HG02970 (cell line): Measurements from ENCODE around the gene SEMA6C.
"Not testable (repeated sequence)": the region's sequence is repeated elsewhere in the genome, so short reads cannot be mapped to it uniquely, and the experiment has no call there.

ENCODE experiments used
- ATAC-seq: cut with Tn5 transposase; IDR thresholded peaks from one replicate; pipeline ENCODE4 v1.9.1; 2021; ENCODE audit warnings: mild to moderate bottlenecking, moderate library complexity, moderate number of reproducible peaks; ENCODE audit not compliant: unreplicated experiment, low FRiP score

Gene SEMA6C

DNA sequence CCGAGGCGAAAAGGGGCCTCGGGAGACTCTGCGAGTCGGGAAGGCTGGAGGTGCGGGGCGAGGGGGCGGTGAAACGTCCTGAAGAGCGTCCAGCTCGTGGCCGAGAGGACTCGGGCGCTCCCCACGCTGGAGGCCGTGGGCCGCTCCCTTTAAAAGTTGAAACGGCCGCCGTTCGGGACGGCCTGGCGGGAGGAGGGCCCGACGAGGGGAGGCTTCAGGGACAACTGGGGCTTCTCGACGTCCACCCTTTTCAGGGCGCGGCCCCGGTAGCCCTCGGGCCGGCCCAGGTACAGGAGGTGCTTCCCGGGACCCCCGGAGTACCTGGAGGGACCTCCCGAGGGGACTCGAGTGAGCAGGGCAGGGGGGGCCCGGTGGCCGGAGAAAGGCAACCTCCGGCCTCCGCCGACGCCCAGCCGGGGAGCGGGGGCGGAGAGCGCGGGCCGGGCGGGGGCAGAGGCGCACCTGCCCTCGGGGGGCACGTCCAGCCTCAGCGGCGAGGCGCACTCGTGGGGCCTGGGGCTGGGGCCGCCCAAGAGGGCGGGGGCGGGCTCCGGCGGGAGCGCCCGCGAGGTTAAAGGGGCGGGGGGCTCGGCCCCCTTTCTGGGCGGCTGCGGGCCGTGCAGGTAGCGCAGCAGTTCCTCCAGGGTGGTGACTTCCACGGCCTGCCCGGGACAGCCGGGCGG is 14.0 kb downstream of the SEMA6C start:
- ATAC-seq = no peak

DNA sequence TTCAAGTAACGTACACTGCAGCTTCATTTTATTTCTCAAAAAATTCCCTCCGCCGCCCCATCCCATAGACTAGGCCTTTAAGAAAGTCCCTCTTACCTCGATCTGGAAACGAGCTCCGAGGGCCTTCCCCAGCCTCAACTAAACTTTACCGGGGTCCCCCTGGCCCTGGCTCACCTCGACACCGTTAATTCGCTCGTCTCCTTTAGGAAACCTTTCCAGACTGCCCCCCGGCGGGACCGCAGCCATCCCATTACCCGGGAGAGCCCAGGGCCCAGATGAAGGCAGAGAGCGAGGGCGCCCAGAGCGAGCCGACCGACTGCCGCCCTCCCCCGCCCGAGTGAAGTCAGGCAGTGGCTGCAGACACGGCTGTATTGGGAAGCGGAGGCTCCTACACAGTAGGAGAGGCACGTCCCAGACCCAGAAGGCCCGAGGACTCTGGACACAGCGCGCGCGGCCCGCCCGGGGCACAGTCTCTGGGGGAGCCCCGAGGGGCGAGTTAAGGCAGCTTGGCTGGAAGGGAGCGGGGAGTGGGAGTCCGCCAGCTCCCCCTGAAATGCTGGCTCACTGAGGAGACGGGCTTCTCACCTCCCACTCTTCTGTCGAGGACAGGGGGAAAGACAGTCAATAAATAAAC is 14.6 kb downstream of the SEMA6C start:
- no peak for ATAC-seq

DNA sequence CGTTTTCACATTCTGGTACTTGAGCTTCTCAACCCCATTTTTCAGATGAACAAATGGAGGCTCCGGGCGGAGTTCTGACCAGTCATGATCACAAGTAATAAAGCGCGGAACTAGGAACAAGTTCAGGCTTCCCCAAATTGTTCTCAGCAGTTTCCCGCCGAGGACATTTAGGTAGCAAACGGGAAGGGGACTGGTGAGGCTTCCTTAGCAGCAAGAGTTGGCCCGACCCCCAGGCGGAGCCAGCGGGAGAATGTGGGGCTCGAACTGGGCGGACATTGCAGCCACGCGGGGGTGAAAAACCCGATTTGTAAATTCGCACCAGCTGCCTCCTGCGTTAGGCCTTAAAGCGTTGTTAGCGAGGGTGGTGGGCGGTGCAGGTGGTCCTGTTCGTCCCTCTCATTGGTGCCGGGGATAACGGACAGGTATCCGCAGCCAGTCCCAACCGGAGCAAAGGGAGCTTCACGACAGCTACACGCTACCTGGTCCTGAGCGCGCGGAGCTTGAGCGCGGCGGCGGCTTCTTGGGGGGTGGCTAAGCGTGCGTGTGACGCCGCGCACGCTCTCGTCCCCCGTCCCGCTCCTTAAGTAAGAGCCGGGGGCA is 15.3 kb downstream of the SEMA6C start:
- ATAC-seq = no peak

DNA sequence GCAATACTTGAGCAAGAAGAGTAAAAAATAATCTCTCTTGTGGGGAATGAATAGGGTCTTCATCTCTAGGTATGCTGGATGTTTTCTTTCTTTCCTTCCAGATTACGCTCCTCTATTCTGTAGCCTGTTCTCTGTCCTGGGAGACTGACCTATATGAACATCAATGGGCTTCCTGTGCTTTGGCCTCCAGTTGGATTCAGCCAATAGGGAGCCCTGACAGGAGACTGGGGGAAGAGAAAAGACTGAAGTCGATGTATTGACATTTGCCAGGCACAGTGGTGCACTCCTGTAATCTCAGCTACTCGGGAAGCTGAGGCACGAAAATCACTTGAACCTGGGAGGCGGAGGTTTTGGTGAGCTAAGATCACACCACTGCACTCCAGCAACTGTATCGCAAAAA is 17.6 kb downstream of the SEMA6C start:
- no peak for ATAC-seq

DNA sequence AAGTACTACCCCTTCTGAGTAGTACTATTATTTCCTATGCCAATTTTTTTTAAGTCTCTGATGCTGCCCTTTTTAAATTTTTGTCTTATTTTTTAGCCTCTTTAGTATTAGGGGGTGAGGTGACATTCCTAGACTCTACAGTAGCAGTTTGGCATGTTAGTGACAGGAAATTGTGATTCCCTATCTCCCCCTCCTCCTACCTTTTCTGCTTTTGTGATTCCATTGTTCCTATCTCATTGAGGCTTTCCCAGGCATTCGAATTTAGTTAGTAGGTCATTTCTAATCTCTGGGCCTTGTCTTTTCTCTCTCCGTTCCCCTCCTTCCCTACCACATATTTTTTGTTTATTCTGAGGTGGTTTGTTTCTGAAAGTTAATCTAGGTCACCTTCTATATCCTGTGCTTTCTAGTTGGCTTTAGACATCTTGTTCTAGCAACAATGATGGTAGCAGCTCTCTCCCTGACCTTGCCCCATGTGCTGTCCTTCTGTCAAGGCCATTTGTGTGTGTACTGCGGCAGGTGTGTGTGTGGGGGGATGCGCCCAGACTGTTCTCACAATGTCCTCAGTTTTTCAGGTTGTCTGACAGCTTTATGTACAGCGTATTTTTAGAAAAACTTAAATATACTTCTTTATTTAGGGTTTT is 21.5 kb downstream of the SEMA6C start:
- no peak for ATAC-seq

DNA sequence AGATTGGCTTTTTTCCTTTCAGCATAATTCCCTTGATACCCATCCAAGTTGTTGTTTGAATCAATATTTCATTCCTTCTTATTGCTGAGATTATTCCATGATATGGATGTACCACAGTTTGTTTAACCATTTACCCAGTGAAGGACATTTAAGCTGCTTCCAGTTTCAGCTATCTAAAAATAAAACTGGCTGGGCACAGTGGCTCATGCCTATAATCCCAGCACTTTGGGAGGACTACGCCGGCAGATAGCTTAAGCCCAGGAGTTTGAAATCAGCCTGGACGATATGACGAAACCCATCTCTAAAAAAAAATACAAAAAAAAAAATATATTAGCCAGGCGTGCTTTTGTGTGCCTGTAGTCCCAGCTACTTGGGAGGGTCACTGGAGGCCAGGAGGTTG is 32.6 kb downstream of the SEMA6C start:
- ATAC-seq = no peak

DNA sequence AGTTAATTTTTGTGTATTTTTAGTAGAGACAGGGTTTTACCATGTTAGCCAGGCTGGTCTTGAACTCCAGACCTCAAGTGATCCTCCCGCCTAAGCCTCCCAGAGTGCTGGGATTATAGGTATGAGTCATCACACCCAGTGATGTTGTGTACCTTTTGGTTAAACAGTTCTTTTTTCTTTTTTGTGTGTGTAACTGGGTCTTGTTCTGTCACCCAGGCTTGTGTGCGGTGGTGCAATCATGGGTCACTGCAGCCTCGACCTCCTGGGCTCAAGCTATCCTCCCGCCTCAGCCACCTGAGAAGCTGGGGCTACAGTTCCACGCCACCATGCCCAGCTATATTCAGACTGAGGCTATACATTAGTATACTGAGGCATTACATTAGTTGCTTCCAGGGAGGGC is 38.1 kb downstream of the SEMA6C start:
- no peak for ATAC-seq

DNA sequence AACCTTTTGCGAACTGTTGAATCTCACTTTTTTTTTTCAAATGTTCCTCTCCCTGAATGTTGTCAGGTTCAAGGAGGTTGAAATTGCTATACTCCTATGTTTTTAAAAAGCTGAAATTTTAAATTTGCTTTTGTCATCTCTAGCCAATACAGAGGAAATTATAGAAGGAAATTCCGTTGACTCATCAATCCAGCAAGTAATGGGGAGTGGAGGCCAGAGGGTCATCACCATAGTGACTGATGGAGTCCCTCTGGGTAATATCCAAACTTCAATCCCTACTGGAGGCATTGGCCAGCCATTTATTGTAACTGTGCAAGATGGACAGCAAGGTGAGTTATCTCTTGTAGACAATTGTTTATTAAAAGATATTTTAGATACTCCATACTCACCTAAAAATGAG is 39.5 kb downstream of the SEMA6C start:
- ATAC-seq = no peak

DNA sequence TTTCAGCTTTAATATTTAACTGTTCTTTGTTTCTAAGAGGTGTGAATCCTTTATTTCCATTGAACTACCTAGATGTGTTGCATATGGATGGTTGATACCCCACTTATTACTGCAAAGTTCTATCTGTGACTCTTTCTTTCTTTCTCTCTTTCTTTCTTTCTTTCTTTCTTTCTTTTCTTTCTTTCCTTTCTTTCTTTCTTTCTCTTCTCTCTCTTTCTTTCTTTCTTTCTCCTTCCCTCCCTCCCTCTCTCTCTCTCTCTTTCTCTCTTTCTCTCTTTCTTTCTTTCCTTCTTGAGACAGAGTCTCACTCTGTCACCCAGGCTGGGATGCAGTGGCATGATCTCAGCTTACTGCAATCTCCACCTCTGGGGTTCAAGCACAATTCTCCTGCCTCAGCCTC is 41.8 kb downstream of the SEMA6C start:
- ATAC-seq = no peak

DNA sequence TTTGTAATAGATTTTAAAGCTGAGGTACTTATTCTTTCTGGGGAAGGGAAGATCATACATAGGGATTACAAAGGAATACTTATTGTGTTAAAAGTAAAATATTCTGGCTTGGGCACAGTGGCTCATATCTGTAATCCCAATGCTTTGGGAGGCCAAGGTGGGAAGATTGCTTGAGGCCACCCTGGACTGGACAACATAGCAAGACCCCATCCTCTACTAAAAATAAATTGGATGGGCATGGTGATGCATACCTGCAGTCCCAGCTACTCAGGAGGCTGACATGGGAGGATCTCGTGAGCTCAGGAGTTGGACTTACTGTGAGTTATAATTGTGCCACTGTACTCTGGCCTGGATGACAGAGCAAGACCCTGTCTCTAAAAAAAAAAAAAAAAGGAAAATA is 48.3 kb downstream of the SEMA6C start:
- ATAC-seq = no peak

DNA sequence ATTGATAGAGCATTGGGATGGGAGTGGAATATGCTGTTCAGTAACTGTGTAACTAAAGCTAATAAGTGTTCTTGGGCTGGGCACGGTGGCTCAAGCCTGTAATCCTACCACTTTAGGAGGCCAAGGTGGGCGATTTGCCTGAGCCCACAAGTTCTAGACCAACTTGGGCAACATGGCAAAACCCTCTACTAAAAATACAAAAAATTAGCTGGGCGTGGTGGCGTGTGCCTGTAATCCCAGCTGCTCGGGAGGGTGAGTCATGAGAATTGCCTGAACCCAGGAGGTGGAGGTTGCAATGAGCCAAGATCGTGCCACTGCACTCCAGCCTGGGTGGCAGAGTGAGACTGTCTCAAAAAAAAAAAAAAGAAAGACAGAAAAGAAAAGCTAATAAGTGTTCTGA is 49.0 kb downstream of the SEMA6C start:
- not testable (repeated sequence) for ATAC-seq

DNA sequence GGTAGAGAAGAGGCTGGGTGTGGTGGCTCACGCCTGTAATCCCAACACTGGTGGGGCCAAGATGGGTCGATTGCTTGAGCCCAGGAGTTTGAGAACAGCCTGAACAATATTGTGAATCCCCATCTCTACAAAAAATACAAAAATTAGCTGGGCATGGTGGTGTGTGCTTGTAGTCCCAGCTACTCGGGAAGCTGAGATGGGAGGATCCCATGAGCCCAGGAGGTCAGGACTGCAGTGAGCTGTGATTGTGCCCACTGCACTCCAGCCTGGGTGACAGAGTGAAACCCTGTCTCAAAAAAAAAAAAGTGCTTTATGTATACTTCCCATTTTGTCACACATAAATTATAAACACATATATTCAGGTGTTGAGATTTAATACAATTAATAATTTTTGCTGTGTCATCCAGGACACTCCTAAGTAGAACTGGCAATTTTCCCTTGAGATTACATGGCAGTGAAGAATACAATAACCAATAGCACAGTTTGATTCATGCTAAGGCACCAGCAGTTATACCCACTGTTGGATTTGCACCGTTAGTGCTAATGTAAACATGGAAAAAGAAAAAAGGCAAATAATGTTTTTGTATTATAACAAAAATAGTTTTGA is 60.4 kb downstream of the SEMA6C start:
- no peak for ATAC-seq
